GM12865 (cell line): ENCODE measurements around the gene CALML5.

ENCODE experiments used
- DNase-seq: peaks from one replicate; pipeline ENCODE4 v3.0.0; 2010; ENCODE audit warnings: low read depth
- H3K4me3 ChIP-seq: 2 replicates; pipeline ENCODE4 v1.5.1; 2011; ENCODE audit warnings: mild to moderate bottlenecking, low read depth, low read length, control low read depth
- CTCF ChIP-seq: IDR thresholded peaks from 2 replicates; pipeline ENCODE4 v1.5.1; 2011; ENCODE audit warnings: low read length, control low read depth, low read depth, inconsistent platforms; ENCODE audit not compliant: insufficient read depth; ENCODE audit errors: missing control alignments

CALML5 gene

GRCh38 chr10:5506246-5506645 lies 6.9 kb upstream of the CALML5 start:
- no peak overlapping the region for H3K4me3 ChIP-seq
- DNase-seq: no peak
- TF ChIP-seq CTCF: no peak

- no peak for DNase-seq
- no peak for TF ChIP-seq CTCF
- no peak overlapping the region for H3K4me3 ChIP-seq
Observed at GRCh38 chr10:5504146-5505072, 5.0 kb upstream of the CALML5 start.

GRCh38 chr10:5503477-5503835 lies 4.1 kb upstream of the CALML5 start:
- no peak for TF ChIP-seq CTCF
- DNase-seq: no peak
- no peak overlapping the region for H3K4me3 ChIP-seq

GRCh38 chr10:5502571-5503476 lies 3.5 kb upstream of the CALML5 start:
- no peak for TF ChIP-seq CTCF
- no peak overlapping the region for H3K4me3 ChIP-seq
- no peak for DNase-seq

GRCh38 chr10:5502061-5502521 lies 2.7 kb upstream of the CALML5 start:
- H3K4me3 ChIP-seq: no peak overlapping the region
- no peak for TF ChIP-seq CTCF
- DNase-seq: peak; percentile 8

- H3K4me3 ChIP-seq: no peak overlapping the region
- TF ChIP-seq CTCF: no peak
- no peak for DNase-seq
Observed at GRCh38 chr10:5500910-5501309, 1.5 kb upstream of the CALML5 start.
